Measurements from ENCODE around the gene TMPRSS4. TPM values are rescaled to one million over a fixed set of nuclear protein-coding genes. Genes with fewer than 3 reads are reported as not detected.

The TMPRSS4 gene
- total and polyA plus RNA-seq, 9 of the 15 experiments (the other 6 are each of a cell fraction or from before 2014, with no cell fraction given) = 4.0 to 10.0 (median 5.6) TPM

GRCh38 chr11:118126082-118126838 lies 49.4 kb downstream of the TMPRSS4 start (continued):
- TF ChIP-seq NKRF (IDR thresholded peaks at IDR 0.05; ENCODE audit: borderline replicate concordance) (no peak), CHD2 (IDR thresholded peaks at IDR 0.05; ENCODE audit: low read depth, low read length) (no peak), RAD21 (CRISPR knock-in tag; conservative IDR thresholded peaks at IDR 0.05 in 1 of 2, IDR thresholded peaks at IDR 0.05 in 1 of 2) (no peak), TFE3 (CRISPR knock-in tag; IDR thresholded peaks at IDR 0.05) (no peak), ZBTB9 (CRISPR knock-in tag; IDR thresholded peaks at IDR 0.05) (no peak), ZNF197 (CRISPR knock-in tag; IDR thresholded peaks at IDR 0.05; ENCODE audit: low read depth) (no peak), TBL1XR1 (IDR thresholded peaks at IDR 0.05; ENCODE audit: low read length in 2 of 2) (no peak), SRF (CRISPR knock-in tag; IDR thresholded peaks at IDR 0.05) (0 out of 4 replicates have a peak, but pooled peaks of 1 of the 2 experiments have one; percentile 44), PTRF (tag; IDR thresholded peaks at IDR 0.05) (no peak), ARID1B (IDR thresholded peaks at IDR 0.05) (no peak), TCF15 (CRISPR knock-in tag; IDR thresholded peaks at IDR 0.05) (no peak), SMC3 (conservative IDR thresholded peaks at IDR 0.05; ENCODE audit: insufficient read depth, low read depth, low read length) (no peak), ZKSCAN3 (CRISPR knock-in tag; IDR thresholded peaks at IDR 0.05) (no peak), ZNF274 (IDR thresholded peaks at IDR 0.05; ENCODE audit: borderline replicate concordance, low read depth, low read length) (no peak), ZNF121 (CRISPR knock-in tag; conservative IDR thresholded peaks at IDR 0.05) (no peak), SPI1 (IDR thresholded peaks at IDR 0.05; ENCODE audit: borderline replicate concordance, low read depth, low read length) (no peak), PPARD (CRISPR knock-in tag; IDR thresholded peaks at IDR 0.05) (no peak), ELF2 (CRISPR knock-in tag; IDR thresholded peaks at IDR 0.05) (no peak), SAFB2 (IDR thresholded peaks at IDR 0.05; ENCODE audit: borderline replicate concordance, low read depth, low read length, severe bottlenecking) (no peak), CBX1 (IDR thresholded peaks at IDR 0.05; ENCODE audit: low read depth) (peak; percentile 95), TFAP4 (CRISPR knock-in tag; IDR thresholded peaks at IDR 0.05; ENCODE audit: borderline replicate concordance) (no peak), SREBF2 (CRISPR knock-in tag; IDR thresholded peaks at IDR 0.05) (no peak)
